ENCODE data around the gene PTPRG.

PTPRG gene

GRCh38 chr3:61563313-61564271 lies 2.2 kb downstream of the PTPRG start:
- DNase-seq = no peak

DNA sequence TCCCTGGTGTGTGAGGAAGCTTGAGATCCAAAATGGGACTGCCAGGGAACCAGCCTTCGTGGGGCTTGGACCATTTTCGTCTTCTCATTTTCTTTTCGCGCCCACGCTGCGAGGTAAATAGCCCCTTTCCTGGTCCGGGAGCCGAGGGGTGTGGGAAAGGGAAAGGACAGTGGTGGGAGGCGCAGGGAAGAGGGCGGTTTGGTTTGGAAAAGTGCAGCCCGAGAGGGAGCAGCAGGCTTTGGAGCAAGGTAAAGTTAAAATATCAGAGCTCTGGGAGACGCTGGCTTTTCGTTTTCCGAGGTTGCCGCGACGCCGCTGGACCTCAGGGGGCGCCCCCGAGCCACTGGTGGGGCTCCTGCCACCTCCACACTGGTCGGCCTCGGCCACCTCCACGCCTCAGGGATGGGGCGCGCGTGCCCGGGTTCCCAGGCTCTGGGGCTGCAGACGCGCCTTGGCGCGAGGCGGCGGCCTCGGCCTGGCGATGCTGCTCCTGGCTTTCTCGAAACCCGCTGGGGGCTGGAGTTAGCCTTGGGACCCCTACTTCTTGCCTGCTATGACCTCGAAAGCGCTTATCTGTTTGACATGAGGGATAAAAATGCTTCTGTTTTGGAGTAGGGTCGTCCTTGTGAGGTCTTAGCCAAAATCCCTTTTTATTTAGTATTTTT lies 3.2 kb downstream of the PTPRG start:
- DNase-seq = no peak

GRCh38 chr3:61565569-61565968 lies 4.2 kb downstream of the PTPRG start:
- no peak for DNase-seq

- no peak for DNase-seq
Measured at GRCh38 chr3:61568127-61568526, 6.8 kb downstream of the PTPRG start.

GRCh38 chr3:61569856-61570580 lies 8.6 kb downstream of the PTPRG start:
- no peak for DNase-seq

GRCh38 chr3:61570813-61571212 lies 9.4 kb downstream of the PTPRG start:
- peak; percentile 66 for DNase-seq

DNA sequence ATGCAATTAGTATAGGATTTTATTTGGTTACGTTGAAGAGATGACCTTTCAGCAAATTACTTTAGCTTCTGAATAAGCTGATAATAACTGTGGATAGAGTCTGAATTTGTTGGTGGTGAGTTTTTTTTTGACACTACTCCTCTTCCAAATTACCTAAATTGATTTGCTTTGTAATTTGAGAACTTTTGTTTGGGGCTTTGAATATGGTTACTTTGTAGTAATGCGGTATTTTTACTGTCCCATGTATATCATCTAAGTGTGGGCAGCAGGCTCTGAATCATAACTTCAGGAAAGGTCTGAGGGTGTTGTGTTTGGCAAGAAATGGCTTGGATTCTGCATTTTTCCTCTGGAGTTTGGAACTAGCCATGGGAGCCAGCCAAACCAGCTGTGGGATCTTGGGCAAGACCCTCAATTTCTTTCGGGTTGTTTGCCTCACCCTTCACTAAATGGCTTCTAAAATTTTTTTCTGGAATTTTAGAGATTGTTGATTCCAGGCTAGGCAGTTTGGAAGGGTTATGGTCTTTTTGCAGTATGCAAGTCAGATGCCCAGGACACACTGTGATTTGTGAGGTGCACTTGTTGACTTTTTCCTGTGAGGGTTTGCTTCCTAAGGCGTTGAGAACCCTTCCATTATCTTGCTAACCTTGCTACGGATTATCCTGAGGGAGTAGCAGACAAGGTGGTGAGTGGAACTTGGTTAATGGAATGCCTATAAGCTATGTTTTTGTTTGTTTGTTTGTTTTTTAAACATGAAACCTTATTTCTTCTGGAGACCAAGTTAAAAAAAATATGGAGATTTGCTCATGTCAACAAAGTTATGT lies 10.4 kb downstream of the PTPRG start:
- DNase-seq = no peak

DNA sequence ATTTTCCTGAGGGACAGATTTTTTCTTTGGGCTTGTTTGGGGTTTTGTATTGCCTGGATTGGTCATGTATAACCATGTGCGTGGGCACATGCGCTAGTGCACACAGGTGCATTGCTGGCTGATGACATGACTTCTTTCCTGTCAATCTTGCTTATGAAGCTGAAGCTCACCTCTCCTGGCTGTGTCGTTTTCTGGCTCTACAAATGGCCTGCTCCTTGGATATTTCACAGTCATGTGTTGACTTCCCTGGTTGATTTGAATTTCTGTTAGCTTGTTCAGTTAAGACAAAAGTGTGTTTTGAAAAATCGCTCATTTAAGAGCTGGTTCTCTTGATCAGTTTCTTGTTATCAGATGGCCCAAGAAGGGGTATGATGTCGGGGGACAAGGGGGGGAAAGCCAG lies 11.5 kb downstream of the PTPRG start:
- DNase-seq = no peak

- DNase-seq = no peak
Measured at GRCh38 chr3:61573441-61573840, 12.1 kb downstream of the PTPRG start.

GRCh38 chr3:61574854-61575253 lies 13.5 kb downstream of the PTPRG start:
- peak; percentile 26 for DNase-seq

DNA sequence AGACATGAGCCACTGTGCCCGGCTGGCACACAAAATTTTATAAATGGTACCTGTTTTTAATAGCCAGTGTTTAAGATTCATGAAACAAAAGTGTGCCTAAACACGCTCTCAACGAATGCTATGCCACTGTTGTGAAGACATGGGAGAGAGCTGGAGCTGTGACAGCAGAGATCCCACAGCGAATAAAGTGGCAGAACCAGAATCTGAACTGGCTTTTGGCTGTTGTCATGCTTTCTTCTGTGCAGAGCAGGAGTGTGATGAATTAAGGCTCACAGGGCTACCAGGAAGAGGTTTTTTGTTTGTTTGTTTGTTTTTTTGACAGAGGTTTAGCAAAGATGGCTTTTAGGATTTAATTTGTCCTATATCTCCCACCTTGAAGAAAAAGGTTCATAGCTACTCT lies 14.5 kb downstream of the PTPRG start:
- DNase-seq = no peak

DNA sequence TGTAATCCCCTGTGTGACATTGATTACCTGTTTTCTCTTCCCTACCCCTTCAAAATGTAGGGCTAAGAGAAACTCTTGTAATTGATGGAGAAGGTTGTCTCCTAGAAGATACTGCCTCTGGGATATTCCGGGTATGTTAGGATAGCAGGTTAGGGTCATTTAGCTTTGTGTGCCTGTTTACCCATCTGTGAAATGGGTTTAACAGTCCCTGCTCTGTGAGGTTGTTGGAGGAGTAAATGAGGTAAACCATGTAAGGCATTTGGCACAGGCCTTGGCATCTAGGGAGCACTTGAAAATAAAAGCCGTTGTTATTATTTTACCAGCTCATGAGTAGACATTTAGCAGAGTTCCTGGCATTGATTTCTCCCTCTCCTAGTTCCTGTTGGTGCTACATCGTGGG lies 16.4 kb downstream of the PTPRG start:
- DNase-seq = no peak

GRCh38 chr3:61578667-61579367 lies 17.4 kb downstream of the PTPRG start:
- no peak for DNase-seq

DNA sequence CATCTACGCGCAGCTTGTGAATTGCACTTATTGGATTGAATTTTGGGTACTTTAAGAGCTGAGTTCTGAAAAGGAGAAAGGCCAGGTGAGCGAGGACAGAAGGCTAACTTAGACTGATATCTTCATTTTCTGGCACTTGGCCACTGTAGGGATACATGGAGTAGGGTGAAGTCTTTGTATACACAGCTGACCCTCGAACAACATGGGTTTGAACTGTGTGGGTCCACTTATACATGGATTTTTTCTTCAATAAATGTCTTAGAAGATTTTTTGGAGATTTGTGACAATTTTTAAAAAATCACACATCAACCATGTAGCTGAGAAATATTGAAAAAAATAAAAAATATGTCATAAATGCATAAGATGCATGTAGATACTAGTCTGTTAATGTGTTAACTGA lies 18.3 kb downstream of the PTPRG start:
- DNase-seq = no peak

DNA sequence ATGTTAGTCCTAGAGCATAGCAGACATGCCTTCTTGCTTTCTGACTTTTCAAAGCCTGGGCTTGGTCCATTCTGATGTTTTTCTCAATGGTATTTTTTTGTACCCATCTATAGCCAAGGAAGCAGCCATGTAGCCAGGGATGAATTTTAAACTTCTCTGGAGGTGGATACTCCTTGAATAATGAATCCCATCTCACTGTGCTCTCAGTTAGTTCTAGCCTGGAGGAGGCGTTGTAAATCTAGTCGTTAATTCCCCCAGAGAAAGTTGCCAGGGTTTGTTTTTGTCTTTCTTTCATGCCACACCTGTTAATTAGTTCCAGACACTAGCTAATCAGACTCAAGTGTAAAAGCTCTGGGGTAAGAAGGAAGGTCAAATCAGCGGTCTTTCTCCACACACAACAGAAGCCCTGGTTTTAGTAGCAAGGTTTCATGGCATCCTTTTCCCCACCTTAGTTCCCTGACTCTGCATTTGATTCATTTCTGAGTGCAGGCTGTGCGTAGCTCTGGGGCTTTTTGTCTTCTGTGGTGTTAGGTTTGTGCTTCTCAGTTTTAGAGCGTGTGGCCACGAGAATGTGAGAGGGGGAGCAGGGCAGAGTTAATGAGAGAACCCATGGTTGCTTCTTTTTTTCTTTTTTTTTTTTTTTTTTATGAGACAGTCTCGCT lies 19.7 kb downstream of the PTPRG start:
- DNase-seq = no peak

DNA sequence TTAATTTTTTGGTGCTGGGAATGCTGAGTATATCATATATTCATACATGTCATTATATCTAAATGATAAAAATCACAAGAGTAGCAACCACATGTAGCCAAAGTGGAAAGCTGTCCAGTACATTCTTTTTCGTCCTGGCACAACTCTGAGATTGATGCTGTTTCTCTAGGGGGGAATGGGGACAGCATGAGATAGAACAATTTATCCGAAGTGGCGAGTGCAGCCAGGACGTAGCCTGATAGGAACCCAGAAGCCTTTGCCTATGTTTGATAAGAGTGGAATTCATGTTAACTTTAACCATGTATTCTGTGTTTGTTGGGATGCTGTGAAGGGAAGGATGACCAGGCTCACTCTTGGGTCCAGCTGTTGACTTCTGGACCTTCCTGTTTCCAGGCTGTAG lies 20.9 kb downstream of the PTPRG start:
- DNase-seq = no peak

- no peak for DNase-seq
Measured at GRCh38 chr3:61582846-61583245, 21.5 kb downstream of the PTPRG start.

DNA sequence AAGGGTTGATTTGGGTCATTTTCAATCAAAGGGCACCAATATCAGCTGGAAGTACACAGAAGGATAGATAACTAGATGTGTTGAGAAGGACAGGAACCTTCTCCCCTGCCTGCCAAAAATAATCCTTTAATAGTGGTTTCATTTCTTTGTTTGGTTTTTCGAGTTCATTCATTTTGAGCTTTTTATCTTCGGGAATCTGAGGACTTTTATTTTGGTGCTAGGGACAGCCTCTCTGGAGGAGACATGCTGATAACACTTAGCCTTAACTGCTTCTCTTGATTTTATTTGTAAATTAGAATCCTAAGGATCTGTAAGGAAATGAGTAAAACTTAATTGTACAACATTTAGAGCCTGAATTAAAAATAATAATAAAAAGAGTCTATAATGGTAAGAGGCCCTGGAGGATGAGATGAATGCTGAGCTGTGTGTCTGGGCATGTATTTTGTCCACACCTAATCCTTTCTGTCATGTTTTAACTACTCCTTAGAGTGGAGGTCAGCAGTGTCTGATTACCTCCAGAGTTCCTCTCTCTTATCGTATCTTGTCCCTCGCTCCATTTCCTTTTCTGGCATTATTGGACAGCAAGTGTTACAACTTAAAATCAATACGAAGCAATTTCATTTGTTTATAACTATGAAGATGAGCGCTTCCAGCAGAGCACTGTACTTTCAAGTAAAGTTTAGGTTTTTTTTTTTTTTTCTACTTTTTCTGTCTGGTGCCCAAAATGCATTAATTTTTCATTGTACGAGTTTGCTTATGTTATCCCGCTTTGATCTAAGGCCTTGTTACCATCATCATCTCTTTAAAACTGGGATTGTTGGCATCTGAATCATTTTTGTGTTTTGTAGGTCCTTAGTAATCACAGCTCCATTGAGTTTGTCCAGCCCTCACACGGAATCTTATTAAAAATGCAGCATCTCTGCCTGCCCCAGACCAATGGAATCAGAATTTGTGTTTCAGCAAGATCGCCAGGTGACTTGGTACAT lies 22.8 kb downstream of the PTPRG start:
- no peak for DNase-seq

- DNase-seq = no peak
Measured at GRCh38 chr3:61589856-61590255, 28.5 kb downstream of the PTPRG start.

DNA sequence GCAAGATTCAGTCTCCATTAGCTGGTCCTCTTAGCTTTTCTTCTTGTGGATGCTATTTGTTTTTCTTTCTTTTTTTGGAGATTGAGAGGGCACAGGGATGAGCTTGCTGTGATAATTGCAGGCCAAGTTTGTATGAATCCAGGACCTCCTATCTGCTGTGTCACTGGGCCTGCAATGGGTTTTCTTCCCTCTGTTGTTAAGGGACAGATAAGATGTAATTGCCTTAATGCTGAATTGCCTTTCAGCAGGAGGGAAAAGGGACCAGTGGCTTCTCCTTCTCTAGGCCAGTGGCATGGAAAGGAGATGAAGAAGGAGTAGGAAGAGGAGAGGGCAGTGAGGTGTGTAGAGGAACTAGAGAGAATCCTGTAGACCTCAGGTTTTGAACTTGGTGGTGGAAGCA lies 29.9 kb downstream of the PTPRG start:
- DNase-seq = no peak

Measured in GF-D8 (cell line).